WERI-Rb-1 (cell line): ENCODE data around the gene TCFL5.

Experiments
- DNase-seq: peaks from one replicate; pipeline ENCODE4 v3.0.0-alpha.2; 2020
- H3K27ac ChIP-seq: fragments of 250-450 bp; sonication (Bioruptor Pico); 2 replicates; pipeline ENCODE4 v1.5.1; 2020; ENCODE audit warnings: mild to moderate bottlenecking, moderate library complexity
- H3K27me3 ChIP-seq: fragments of 250-450 bp; sonication (Bioruptor Pico); 2 replicates; pipeline ENCODE4 v1.5.1; 2021; ENCODE audit warnings: mild to moderate bottlenecking, low read depth, moderate library complexity; ENCODE audit not compliant: insufficient read depth, severe bottlenecking
- H3K36me3 ChIP-seq: fragments of 250-450 bp; sonication (Bioruptor Pico); 2 replicates; pipeline ENCODE4 v1.5.1; 2020; ENCODE audit warnings: mild to moderate bottlenecking, moderate library complexity
- H3K4me3 ChIP-seq: 2 replicates; pipeline ENCODE4 v1.5.1; 2011; ENCODE audit warnings: low read depth, mild to moderate bottlenecking, control low read depth, low read length
- H3K9me3 ChIP-seq: fragments of 250-450 bp; sonication (Bioruptor Pico); 2 replicates; pipeline ENCODE4 v1.5.1; 2021; ENCODE audit warnings: mild to moderate bottlenecking, moderate library complexity; ENCODE audit not compliant: severe bottlenecking
- CTCF ChIP-seq: IDR thresholded peaks from 2 replicates; pipeline ENCODE4 v1.5.1; 2011; ENCODE audit warnings: low read depth, mild to moderate bottlenecking, control low read depth, inconsistent platforms, low read length

The TCFL5 gene

GRCh38 chr20:62834967-62835730 is 26.5 kb downstream of the TCFL5 start:
- no peaks in the 10 kb centered on the region for H3K9me3 ChIP-seq
- no peak overlapping the region for H3K4me3 ChIP-seq
- no peaks in the 10 kb centered on the region for H3K27me3 ChIP-seq
- no peaks in the 10 kb centered on the region for H3K36me3 ChIP-seq
- TF ChIP-seq CTCF, result no peak
- DNase-seq, result no peak
- H3K27ac ChIP-seq, result no peak overlapping the region

GRCh38 chr20:62832951-62833391 is 28.7 kb downstream of the TCFL5 start:
- H3K27me3 ChIP-seq, result no peaks in the 10 kb centered on the region
- no peak for TF ChIP-seq CTCF
- H3K9me3 ChIP-seq, result no peaks in the 10 kb centered on the region
- H3K4me3 ChIP-seq, result no peak overlapping the region
- no peak overlapping the region for H3K27ac ChIP-seq
- DNase-seq, result no peak
- no peaks in the 10 kb centered on the region for H3K36me3 ChIP-seq

- TF ChIP-seq CTCF, result no peak
- DNase-seq, result no peak
- Histone ChIP-seq H3K27ac (no peak overlapping the region), H3K27me3 (no peaks in the 10 kb centered on the region), H3K4me3 (no peak overlapping the region), H3K9me3 (no peaks in the 10 kb centered on the region), H3K36me3 (no peaks in the 10 kb centered on the region)
These were observed 29.3 kb downstream of the TCFL5 start for GRCh38 chr20:62832212-62832922.

- Histone ChIP-seq H3K27me3 (no peaks in the 10 kb centered on the region), H3K27ac (no peak overlapping the region), H3K36me3 (no peaks in the 10 kb centered on the region), H3K9me3 (no peaks in the 10 kb centered on the region), H3K4me3 (no peak overlapping the region)
- DNase-seq, result no peak
- TF ChIP-seq CTCF, result no peak
These were observed 29.8 kb downstream of the TCFL5 start for GRCh38 chr20:62831854-62832211.

GRCh38 chr20:62831361-62831788 is 30.2 kb downstream of the TCFL5 start:
- Histone ChIP-seq H3K9me3 (no peaks in the 10 kb centered on the region), H3K4me3 (no peak overlapping the region), H3K36me3 (no peaks in the 10 kb centered on the region), H3K27ac (no peak overlapping the region), H3K27me3 (no peaks in the 10 kb centered on the region)
- TF ChIP-seq CTCF, result no peak
- DNase-seq, result no peak

GRCh38 chr20:62830821-62831220 is 30.8 kb downstream of the TCFL5 start:
- no peak overlapping the region for H3K4me3 ChIP-seq
- DNase-seq, result no peak
- no peaks in the 10 kb centered on the region for H3K9me3 ChIP-seq
- no peaks in the 10 kb centered on the region for H3K36me3 ChIP-seq
- no peaks in the 10 kb centered on the region for H3K27me3 ChIP-seq
- TF ChIP-seq CTCF, result no peak
- H3K27ac ChIP-seq, result no peak overlapping the region
